Fibroblast of lung (primary cell): ENCODE data around the gene AGBL1.

Experiments
- CTCF ChIP-seq, 2 donors: IDR thresholded peaks in 1 of 2; conservative IDR thresholded peaks in 1 of 2; 1 replicate in 1 of 2; 2 replicates in 1 of 2; pipeline ENCODE4 v1.5.1; 2011 to 2012; ENCODE audit warnings: low read length in 2 of 2, control low read depth in 1 of 2, inconsistent platforms in 1 of 2, low read depth in 1 of 2, mild to moderate bottlenecking in 1 of 2
- EZH2 ChIP-seq: IDR thresholded peaks from 2 replicates; pipeline ENCODE4 v1.5.1; 2012; ENCODE audit warnings: low read length, control low read depth, mild to moderate bottlenecking; ENCODE audit errors: missing control alignments

DNA sequence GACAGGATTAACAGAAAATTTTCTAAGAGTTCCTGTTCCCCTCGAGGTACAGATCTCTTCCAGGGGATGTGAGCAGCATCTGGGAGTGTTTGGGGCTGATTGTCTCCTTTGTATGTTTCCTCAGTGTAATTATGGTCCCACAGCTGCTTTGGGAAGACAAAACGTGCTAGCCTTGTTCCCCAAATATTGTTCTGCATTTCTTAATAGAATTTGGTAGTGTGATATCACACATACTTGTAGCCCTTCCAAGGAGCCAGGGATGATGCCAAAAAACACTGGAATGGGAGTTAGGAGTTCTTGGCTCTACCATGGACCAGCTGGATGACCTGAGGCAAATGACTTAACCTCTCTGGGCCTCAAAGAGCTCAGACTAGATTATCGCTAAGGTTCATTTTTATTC, 19.0 kb upstream of the AGBL1 start:
- no peak for TF ChIP-seq CTCF (conservative IDR thresholded peaks at IDR 0.05 in 1 of 2, IDR thresholded peaks at IDR 0.05 in 1 of 2; ENCODE audit: low read depth in 1 of 2, low read length in 2 of 2)
- no peak for TF ChIP-seq EZH2
